NCI-H510A (cell line): ENCODE results near the gene SLC1A5.
"Not testable (repeated sequence)": the region's sequence is repeated elsewhere in the genome, so short reads cannot be mapped to it uniquely, and the experiment has no call there.

Source experiments
- DNase-seq: peaks from one replicate; lab custom pipeline; 2025; lab: John Stamatoyannopoulos, UW

Gene SLC1A5

DNA sequence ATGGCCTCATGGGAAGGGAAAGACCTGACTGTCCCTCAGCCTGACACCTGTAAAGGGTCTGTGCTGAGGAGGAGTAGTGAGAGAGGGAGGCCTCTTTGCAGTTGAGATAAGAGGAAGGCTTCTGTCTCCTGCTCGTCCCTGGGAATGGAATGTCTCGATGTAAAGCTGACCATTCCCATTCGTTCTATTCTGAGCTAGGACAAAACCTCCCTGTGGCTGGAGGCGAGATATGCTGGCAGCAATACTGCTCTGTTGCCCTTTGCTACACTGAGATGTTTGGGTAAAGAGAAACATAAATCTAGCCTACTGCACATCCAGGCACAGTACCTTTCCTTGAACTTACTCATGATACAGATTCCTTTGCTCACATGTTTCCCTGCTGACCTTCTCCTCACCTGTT lies 19.6 kb downstream of the SLC1A5 start:
- DNase-seq: not testable (repeated sequence)

DNA sequence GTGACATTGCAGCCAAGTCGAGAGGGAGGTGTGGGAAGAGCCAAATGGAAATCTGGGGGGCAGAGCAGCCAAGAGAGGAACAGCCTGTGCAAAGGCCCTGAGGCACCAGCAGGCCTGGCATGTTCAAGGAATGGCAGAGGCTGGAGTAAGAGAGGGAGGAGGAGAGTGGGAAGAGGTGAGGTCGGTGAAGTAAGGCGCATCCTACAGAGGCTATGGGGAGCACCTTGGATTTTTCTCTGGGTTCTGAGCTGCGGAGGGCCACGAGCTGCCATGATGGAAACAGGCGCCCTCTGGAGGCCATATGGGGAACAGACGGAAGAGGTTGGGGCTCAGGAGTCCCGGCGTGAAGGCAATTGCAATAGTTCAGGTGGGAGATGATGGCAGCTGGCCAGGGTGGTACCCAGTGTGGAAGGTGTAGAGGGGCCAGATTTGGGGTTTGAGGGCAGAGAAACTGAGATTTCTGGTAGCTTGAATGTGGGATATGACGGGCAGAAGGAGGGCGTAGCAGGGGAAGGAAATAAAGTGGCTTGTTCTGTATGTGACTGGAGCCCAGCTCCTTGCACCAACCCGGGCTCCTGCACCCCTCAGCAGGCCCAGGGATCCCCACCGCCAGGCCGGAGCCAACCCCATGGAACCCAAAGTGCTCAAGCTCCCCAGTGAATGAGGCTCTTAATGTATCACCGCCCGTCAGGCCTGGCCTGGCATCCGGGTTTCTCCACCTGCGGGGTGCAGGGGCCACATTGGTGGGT lies 21.7 kb downstream of the SLC1A5 start:
- DNase-seq: no peak

DNA sequence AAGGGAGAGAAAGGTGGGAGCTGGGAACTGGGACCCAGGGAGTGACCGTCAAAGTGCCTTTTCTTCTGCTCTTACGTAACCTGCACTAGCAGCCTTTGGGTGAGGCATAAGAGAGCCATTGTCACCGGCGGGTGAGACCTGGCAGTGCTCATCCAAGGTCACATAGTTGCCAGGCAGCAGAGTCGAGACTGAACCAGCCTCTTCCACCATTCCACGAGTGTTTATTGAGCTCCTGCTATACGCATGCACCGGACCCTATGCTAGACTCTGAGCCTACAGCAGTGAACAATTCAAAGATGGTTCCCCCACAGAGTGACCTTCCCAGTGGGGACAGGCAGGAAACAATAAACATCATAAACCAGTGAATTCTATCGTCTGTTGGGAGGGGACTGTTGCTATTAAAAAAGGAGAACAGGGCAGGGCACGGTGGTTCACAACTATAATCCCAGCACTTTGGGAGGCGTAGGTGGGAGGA lies 23.5 kb downstream of the SLC1A5 start:
- DNase-seq: no peak

DNA sequence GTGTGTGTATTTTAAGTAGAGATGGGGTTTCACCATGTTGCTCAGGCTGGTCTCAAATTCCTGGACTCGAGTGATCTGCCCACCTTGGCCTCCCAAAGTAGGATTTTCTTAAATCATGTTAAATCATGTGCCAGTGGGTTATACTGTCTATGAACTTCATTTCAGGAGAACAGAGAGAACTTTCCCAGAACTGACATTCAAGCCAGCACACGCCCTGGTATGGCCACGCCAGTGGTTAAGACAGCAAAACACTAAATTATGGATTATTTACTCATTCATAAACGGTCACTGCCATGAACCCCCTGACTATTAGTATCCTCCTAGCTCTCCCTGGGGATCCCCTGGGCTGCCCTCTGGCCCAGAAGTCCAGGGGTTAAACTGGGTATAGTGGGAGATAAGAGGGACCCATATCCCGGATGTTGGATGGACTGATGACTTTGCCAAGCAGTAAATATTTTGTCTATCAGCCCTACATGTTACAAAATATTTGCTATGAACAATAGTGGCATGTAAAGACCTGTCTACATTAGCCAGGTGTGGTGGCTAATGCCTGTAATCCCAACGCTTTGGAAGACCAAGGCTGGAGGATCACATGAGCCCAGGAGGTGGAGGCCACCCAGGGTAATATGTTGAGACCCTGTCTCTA lies 26.0 kb downstream of the SLC1A5 start:
- DNase-seq: no peak

DNA sequence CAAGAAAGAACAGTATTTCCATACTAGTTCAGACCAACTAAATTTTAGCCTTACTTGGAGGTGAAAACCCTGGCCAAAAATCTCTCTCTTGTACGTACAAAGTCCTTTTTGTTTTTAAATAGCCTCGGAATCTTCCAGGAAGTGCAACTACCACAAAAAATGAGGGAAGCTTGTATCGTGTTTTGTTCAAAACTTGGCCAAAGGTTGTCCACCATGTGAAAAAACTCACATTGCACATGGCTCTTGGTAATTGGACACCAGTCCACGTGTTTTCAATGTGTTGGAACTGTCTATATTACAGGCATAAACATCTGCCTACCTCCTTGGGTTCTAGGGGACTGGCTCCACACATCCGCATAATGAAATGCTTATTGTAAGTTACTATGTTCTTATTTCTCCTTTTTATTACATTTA lies 27.0 kb downstream of the SLC1A5 start:
- DNase-seq: no peak

DNA sequence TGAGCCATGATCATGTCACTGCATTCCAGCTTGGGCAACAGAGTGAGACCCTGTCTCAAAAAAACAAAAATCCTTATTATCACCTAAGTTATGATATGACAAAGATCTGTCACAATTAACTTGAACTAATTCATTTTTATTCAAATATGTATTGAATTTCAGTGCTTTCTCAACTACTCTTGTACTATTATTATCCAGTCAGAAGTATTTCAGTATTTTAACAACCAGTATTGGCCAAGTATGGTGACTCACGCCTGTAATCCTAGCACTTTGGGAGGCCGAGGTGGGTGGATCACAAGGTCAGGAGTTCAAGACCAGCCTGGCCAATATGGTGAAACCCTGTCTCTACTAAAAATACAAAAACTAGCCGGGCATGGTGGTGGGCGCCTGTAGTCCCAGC lies 27.5 kb downstream of the SLC1A5 start:
- not testable (repeated sequence) for DNase-seq

DNA sequence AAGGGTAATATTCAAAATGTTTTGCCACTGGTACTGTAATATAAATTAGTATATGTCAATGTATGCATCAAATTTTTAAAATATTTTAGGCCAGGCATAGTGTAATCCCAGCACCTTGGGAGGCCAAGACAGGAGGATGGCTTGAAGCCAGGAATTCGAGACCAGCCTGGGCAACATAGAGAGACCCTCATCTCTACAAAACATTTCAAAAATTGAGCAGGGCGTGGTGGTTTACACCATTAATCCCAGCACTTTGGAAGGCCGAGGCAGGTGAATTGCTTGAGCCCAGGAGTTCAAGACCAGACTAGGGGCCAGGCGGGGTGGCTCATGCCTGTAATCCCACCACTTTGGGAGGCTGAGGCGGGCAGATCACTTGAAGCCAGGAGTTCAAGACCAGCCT lies 28.0 kb downstream of the SLC1A5 start:
- no peak for DNase-seq

DNA sequence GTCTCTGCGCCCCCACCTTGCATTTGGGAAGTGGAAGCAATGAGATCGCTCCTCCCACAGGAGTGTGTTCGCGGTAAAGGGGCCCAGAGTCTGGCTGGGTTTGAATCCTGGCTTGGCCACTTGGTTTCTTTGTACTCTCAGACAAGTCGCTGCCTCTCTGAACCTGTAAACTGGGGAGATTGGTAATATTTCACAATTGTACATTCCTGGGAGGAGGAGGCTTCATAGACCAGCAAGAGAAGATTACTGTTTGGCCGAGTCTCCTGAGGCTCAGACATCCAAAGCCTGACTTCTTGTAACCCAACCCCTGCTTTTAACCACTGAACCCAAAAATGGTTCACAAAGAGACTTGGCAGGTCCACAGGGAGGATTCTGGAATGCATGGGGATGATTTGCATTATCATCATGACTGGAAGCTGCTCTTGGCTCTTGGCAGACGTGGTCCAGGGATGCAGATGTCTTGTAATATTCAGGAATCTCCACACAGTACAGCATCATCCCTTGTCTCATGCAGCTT lies 28.5 kb downstream of the SLC1A5 start:
- DNase-seq: no peak

DNA sequence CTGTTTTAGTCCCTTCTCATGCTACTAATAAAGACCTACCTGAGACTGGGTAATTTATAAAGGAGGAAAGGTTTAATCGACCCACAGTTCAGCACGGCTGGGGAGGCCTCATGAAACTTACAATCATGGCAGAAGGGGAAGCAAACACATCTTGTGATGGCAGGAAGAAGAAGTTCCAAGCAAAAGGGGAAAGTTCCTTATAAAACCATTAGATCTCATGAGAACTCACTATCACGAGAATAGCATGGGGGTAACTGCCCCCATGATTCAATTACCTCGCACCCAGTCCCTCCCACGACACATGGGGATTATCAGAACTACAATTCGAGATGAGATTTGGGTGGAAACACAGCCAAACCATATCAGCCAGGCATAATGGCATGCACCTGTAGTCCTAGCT lies 29.2 kb downstream of the SLC1A5 start:
- no peak for DNase-seq

DNA sequence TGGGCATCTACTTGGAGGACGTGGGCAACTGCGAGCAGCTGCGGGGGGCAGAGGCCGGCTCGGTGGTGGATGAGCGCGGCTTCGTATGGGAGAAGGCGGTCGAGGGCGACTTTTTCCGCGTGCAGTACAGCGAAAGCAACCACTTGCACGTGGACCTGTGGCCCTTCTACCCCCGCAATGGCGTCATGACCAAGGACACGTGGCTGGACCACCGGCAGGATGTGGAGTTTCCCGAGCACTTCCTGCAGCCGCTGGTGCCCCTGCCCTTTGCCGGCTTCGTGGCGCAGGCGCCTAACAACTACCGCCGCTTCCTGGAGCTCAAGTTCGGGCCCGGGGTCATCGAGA lies 31.9 kb downstream of the SLC1A5 start:
- DNase-seq: no peak

DNA sequence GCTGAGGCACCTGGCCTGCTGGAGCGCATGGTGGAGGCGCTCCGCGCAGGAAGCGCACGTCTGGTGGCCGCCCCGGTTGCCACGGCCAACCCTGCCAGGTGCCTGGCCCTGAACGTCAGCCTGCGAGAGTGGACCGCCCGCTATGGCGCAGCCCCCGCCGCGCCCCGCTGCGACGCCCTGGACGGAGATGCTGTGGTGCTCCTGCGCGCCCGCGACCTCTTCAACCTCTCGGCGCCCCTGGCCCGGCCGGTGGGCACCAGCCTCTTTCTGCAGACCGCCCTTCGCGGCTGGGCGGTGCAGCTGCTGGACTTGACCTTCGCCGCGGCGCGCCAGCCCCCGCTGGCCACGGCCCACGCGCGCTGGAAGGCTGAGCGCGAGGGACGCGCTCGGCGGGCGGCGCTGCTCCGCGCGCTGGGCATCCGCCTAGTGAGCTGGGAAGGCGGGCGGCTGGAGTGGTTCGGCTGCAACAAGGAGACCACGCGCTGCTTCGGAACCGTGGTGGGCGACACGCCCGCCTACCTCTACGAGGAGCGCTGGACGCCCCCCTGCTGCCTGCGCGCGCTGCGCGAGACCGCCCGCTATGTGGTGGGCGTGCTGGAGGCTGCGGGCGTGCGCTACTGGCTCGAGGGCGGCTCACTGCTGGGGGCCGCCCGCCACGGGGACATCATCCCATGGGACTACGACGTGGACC lies 32.4 kb downstream of the SLC1A5 start:
- no peak for DNase-seq

DNA sequence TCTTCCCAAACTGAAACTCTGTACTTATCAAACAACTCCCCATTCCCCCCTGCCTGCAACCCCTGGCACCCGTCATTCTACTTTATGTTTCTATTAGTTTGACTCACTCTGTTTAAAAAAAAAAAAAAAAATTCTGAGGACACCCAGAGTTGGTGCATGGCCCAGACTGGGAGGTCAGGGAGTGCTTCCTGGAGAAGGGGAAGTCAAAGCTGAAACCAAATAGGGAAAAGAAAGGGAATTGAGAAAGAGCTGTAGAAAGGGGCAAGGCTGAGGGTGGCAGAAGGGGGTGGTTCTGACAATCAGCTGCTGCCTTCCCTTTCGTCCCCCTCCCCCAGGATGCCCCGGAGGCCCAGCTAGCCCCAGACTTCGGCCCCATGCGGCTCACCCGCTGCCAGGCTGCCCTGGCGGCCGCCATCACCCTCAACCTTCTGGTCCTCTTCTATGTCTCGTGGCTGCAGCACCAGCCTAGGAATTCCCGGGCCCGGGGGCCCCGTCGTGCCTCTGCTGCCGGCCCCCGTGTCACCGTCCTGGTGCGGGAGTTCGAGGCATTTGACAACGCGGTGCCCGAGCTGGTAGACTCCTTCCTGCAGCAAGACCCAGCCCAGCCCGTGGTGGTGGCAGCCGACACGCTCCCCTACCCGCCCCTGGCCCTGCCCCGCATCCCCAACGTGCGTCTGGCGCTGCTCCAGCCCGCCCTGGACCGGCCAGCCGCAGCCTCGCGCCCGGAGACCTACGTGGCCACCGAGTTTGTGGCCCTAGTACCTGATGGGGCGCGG lies 33.1 kb downstream of the SLC1A5 start:
- no peak for DNase-seq

DNA sequence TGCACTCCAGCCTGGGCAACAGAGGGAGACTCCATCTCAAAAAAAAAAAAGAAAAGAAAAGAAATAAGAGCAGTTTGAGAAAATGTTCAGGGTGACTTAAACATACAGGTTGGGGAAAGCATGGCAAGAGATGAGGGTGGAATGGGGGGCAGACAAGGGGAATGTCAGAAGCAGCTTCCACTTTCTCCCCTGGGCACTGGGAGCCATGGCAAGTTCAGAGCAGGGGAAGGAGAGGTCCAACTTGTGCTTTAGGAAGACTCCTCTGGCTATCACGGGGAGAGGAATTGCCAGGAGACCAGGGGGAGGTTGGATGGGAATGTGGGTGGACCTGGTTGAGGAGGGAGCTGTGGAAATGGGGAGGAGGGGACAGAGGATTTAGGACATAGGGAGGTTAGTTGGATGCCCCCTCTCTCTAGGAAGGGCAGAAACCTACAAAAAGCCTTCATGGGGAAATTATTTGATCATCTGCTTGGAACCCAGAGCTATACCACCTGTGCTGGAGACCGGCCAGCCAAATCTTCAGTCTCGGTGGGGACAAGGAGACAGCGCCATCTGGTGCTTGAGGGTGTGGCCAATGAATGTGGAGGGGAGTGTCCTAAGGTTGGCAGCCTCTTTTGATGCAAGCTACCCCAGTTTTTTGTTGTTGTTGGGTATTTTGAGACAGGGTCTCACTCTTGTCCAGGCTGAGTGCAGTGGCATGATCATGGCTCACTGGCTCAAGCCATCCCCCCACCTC lies 34.8 kb downstream of the SLC1A5 start:
- no peak for DNase-seq

DNA sequence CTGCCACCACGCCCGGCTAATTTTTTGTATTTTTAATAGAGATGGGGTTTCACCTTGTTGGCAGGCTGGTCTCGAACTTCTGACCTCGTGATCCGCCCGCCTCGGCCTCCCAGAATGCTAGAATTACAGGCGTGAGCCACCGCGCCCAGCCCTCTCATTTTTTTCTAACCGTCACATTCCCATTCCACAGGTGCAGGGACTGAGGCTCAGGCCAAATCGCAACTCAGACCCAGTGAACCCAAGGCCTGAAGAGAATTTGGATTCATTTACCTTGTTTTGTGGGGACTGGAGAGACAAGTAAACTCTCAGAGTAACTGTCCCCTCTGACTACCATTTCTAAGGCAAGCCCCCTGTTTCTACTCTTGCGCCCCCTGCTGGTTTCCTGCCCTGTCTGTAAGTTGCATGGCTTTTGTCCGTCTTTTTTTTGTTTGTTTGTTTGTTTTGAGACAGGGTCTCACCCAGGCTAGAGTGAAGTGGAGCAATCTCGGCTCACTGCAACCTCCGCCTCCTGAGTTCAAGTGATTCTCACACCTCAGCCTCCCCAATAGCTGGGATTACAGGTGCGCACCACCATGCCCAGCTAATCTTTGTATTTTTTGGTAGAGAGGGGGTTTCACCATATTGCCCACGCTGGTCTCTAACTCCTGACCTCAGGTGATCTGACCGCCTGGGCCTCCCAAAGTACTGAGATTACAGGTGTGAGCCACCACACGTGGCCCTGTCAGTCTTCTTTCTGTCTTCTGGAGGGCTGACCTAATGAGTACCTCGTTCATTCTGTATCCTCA lies 39.9 kb downstream of the SLC1A5 start:
- no peak for DNase-seq

DNA sequence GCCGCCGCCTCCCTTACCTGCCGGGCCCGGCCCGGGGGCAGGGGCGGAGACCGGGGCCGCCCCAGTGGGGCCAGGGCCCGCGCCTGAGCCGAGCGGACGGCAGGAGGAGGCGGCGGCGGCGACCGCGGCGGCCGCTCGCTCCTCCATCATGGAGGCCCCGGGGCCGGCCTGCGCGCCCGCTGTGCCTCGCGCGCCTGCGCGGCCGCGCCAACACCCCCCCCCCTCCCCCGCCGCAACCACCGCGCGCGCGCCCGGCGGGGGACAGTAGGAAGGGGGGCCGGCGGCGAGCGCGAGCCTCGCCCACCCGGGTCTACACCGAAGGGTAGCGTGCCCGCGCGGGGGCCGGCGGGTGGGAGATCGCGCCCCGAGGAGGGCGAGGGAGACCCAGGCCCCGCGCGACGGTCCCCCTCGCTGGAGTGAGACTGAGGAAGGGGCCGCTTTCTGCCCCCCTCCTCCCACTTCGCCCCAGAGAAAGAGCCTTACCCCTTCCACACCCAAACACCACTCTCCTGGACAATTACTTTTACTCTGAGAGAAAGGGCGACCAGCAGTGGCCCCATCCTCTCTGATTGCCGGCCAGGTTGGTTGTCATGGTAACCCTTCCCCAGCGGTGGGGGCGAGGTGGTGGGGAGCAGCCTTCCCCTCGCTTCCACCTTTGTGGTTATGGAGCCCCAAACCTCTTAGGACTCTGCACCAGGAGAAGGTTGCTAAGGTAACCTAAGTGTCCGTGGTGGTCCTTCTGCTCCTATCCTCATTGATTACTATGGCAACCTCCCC lies 41.9 kb downstream of the SLC1A5 start, which contains the start of gene STRN4:
Gene STRN4 (minus strand): TSS at position 170 of the 777 bp plus-strand sequence. CDS start 20 bp downstream, at position 150.
- DNase-seq: peak; percentile 67

DNA sequence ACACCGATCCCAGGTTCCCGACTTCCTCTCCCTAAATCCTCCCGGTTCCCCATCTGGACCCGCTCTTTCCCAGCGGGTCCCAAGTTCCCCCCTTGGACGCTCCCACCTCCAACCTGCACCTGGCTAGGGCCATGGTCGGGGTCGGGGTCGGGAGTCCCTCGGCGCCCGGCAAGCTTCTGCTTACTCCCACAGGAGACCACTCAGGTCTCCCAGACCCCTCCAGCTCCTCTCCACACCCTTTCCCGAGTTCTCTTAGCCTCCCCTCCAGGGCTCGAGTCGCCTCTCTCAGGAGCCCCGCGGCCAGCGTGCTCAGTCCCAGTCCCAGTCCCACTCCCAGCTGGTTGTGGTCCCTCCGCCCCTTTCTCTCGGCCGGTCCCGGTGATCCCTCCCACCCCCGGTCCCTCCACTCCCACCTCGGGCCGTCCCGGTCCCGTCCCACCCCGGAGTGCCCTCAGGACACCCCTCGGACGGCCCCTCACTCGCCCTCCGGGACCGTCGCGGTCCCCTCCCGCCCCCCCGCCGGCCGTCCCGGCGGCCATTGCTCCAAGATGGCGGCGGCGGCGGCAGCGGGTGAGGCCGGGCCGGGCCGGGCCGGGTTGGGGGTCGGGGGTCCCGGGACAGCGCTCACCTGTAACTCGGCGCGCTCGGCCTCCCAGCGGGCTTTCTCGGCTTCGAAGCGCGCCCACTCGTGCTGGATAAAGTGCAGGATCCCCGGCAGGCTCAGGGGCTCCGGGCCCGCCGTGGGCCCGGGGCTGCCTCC lies 42.7 kb downstream of the SLC1A5 start, which contains the start of gene FKRP:
Gene FKRP (plus strand): TSS at position 537 of the 760 bp plus-strand sequence. CDS start 9,394 bp downstream, outside the sequence.
- no peak for DNase-seq

DNA sequence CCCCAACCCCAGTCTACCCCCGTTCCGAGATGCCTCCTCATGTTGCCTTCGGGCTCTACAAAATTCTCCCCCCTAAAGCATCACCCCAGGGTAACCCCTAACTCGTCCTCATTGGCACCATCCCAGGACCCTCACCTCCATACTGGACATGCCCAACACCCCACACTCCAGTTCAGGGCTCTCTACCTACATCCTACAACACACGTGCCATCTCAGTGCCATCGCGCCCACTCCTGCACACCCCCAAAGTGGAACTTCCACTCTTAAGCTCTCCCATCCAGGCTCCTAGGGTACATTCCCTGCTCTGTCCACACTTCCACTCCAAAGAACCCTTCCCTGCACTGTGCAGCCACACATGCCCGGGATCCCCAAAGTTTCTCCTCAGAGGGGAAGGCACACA lies 43.4 kb downstream of the SLC1A5 start:
- no peak for DNase-seq

DNA sequence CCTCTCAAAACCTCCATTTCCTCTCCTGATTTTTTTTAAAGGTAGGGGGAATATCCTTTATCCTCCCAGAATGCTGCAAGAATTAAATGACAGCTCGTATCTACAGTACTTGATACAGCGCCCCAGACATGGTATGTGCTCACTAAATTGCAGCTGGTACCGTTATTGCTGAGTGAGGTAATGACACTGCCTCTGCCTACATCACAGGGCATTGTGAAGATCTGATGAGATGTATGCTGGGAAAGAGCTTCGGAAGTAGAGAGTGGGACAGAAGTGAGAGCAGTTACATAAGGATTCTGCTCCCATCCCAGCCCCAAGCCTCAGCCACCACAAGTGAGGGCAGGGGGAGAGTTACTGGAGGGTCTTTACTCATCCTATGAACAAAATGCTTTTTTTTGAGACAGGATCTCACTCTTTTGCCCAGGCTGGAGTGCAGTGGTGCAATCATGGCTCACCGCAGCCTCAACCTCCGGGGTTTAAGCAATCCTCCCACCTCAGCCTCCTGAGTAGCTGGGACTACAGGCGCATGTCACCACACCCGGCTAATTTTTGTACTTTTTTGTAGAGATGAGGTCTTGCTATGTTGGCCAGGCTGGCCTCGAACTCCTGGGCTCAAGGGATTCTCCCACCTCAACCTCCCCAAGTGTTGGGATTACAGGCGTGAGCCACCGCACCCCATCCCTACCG lies 44.2 kb downstream of the SLC1A5 start:
- DNase-seq: no peak
